ENCODE measurements around the gene PLAC9. TPM values are rescaled to one million over a fixed set of nuclear protein-coding genes. Genes with fewer than 3 reads are reported as not detected.
A peak's percentile ranks its signal among the peaks of the same experiment; 100 is the strongest.
"Not testable (repeated sequence)": the region's sequence is repeated elsewhere in the genome, so short reads cannot be mapped to it uniquely, and the experiment has no call there.

Gene PLAC9
- total RNA-seq, 1 experiment from 2014 or later = not detected

DNA sequence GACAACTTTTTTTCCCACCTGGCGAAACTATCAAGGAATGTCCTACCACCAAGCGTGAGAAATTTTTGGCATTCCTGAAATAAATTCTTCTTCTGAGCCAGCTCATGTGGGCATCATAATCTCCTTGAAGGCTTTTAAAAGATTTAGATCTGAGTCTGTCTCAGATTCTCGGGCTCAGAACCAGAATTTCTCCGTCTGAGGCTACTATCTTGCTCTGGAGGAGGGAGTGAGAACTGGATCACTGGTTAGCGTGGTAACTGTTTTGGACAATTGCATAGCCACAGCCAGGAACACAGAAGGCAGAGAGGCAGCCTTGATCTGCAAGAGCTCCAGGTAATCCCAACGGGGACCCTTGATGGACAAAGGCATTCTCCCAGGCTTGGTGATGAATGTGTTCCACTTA is 1.0 kb upstream of the PLAC9 start:
- no peaks in the 10 kb centered on the region for H3K36me3 ChIP-seq (ENCODE audit: control insufficient read depth, insufficient read depth, low read length)
- no peak for DNase-seq (ENCODE audit: low read depth, low spot score)
- no peaks in the 10 kb centered on the region for H3K9me3 ChIP-seq (ENCODE audit: control insufficient read depth, insufficient read depth, low read depth, low read length)
- H3K4me3 ChIP-seq (ENCODE audit: low read depth in 2 of 2, low read length in 2 of 2) = no peak overlapping the region
- ATAC-seq = no peak
- no peak overlapping the region for H3K27ac ChIP-seq (ENCODE audit: low read length)
- no peaks in the 10 kb centered on the region; the same call in 1 of the 2 replicates for H3K4me1 ChIP-seq (ENCODE audit: control insufficient read depth, insufficient read depth, low read length)
- TF ChIP-seq, protein P1, sequence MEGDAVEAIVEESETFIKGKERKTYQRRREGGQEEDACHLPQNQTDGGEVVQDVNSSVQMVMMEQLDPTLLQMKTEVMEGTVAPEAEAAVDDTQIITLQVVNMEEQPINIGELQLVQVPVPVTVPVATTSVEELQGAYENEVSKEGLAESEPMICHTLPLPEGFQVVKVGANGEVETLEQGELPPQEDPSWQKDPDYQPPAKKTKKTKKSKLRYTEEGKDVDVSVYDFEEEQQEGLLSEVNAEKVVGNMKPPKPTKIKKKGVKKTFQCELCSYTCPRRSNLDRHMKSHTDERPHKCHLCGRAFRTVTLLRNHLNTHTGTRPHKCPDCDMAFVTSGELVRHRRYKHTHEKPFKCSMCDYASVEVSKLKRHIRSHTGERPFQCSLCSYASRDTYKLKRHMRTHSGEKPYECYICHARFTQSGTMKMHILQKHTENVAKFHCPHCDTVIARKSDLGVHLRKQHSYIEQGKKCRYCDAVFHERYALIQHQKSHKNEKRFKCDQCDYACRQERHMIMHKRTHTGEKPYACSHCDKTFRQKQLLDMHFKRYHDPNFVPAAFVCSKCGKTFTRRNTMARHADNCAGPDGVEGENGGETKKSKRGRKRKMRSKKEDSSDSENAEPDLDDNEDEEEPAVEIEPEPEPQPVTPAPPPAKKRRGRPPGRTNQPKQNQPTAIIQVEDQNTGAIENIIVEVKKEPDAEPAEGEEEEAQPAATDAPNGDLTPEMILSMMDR (IDR thresholded peaks at IDR 0.05) = no peak
- TF ChIP-seq POLR2AphosphoS5 (IDR thresholded peaks at IDR 0.05; ENCODE audit: low read depth, low read length) = no peak
- no peak for TF ChIP-seq TCF7L2 (IDR thresholded peaks at IDR 0.05; ENCODE audit: low read depth, low read length)
- TF ChIP-seq SIN3A (IDR thresholded peaks at IDR 0.05; ENCODE audit: borderline replicate concordance, insufficient read depth, low read depth, low read length) = no peak
- TF ChIP-seq, protein P2, sequence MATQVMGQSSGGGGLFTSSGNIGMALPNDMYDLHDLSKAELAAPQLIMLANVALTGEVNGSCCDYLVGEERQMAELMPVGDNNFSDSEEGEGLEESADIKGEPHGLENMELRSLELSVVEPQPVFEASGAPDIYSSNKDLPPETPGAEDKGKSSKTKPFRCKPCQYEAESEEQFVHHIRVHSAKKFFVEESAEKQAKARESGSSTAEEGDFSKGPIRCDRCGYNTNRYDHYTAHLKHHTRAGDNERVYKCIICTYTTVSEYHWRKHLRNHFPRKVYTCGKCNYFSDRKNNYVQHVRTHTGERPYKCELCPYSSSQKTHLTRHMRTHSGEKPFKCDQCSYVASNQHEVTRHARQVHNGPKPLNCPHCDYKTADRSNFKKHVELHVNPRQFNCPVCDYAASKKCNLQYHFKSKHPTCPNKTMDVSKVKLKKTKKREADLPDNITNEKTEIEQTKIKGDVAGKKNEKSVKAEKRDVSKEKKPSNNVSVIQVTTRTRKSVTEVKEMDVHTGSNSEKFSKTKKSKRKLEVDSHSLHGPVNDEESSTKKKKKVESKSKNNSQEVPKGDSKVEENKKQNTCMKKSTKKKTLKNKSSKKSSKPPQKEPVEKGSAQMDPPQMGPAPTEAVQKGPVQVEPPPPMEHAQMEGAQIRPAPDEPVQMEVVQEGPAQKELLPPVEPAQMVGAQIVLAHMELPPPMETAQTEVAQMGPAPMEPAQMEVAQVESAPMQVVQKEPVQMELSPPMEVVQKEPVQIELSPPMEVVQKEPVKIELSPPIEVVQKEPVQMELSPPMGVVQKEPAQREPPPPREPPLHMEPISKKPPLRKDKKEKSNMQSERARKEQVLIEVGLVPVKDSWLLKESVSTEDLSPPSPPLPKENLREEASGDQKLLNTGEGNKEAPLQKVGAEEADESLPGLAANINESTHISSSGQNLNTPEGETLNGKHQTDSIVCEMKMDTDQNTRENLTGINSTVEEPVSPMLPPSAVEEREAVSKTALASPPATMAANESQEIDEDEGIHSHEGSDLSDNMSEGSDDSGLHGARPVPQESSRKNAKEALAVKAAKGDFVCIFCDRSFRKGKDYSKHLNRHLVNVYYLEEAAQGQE (IDR thresholded peaks at IDR 0.05; ENCODE audit: insufficient read depth in 1 of 2, low read depth in 2 of 2, low read length in 1 of 2) = no peak
- CTCF ChIA-PET = no interaction called here
- no TSS peak for BruUV-seq (replicated peaks)
- peaks cover 14% of the 10 kb centered on the region for H3K27me3 ChIP-seq (ENCODE audit: control insufficient read depth, insufficient read depth, low read length)
- in situ Hi-C loops (cut with HindIII; ENCODE audit: low pct_unique_long_range_greater_than_20kb, low sequenced_read_pairs) (no loop called here), intact Hi-C loops (cut with micrococcal nuclease; ENCODE audit: unreplicated experiment) (loop anchor here (2.0 kb wide), 1 partner anchor 73 kb away; no protein-coding TSS in a partner anchor)
- POLR2A ChIA-PET = no interaction called here

DNA sequence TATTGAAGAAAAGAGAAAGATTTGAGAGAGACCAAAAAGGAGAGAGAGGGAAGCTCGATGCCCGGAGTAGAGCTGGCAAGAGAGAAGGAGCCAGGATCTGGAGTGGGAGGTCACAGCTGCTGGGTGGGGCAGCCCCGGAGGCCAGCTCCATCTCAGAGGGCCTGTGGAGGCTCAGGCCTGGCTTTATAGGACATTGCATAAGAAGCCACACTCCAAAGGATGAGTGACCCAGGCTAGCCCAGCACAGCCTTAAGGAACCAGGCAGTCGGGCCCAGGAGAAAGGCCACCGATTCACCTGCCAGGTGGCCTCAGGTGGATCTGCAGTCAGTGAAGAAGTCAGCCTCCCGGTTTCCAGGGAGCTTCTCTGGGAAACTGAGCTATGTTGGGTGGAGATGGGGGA is 676 bp downstream of the PLAC9 start:
- POLR2A ChIA-PET = interaction anchor here (0.6 kb wide), 1 partner anchor 297 kb away, joined by 11 read pairs; no protein-coding TSS in a partner anchor
- in situ Hi-C loops (cut with HindIII; ENCODE audit: low pct_unique_long_range_greater_than_20kb, low sequenced_read_pairs) (no loop called here), intact Hi-C loops (cut with micrococcal nuclease; ENCODE audit: unreplicated experiment) (no loop called here)

DNA sequence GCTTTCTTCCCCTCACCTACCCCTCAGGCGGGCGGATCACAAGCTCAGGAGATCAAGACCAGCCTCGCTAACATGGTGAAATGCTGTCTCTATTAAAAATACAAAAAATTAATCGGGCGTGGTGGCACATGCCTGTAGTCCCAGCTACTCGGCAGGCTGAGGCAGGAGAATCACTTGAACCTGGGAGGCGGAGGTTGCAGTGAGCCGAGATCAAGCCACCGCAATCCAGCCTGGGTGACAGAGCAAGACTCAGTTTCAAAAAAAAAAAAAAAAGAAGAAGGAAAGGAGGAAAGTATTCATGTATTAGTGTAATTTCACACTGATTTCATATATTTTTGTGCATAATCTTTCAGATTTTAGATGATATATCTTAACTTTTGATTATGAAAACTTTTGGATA is 1.2 kb downstream of the PLAC9 start:
- DNase-seq (ENCODE audit: low read depth, low spot score); ATAC-seq; H3K27ac ChIP-seq (ENCODE audit: low read length); H3K4me1 ChIP-seq (ENCODE audit: control insufficient read depth, insufficient read depth, low read length); H3K4me3 ChIP-seq (ENCODE audit: low read depth in 2 of 2, low read length in 2 of 2); in situ Hi-C loops (cut with HindIII; ENCODE audit: low pct_unique_long_range_greater_than_20kb, low sequenced_read_pairs); CTCF ChIA-PET; BruUV-seq (replicated peaks); intact Hi-C loops (cut with micrococcal nuclease; ENCODE audit: unreplicated experiment); H3K36me3 ChIP-seq (ENCODE audit: control insufficient read depth, insufficient read depth, low read length); H3K9me3 ChIP-seq (ENCODE audit: control insufficient read depth, insufficient read depth, low read depth, low read length): not testable (repeated sequence)
- peaks cover 14% of the 10 kb centered on the region for H3K27me3 ChIP-seq (ENCODE audit: control insufficient read depth, insufficient read depth, low read length)
- POLR2A ChIA-PET = interaction anchor here (0.6 kb wide), 1 partner anchor 296 kb away, joined by 11 read pairs; no protein-coding TSS in a partner anchor

More for the DNA sequence above, 676 bp downstream of the PLAC9 start:
- ATAC-seq (0 out of 2 replicates have a peak, but pooled peaks have one; percentile 26), DNase-seq (ENCODE audit: low read depth, low spot score) (no peak)
- CTCF ChIA-PET = no interaction called here
- Histone ChIP-seq H3K4me3 (ENCODE audit: low read depth in 2 of 2, low read length in 2 of 2) (no peak overlapping the region), H3K27me3 (ENCODE audit: control insufficient read depth, insufficient read depth, low read length) (peaks cover 14% of the 10 kb centered on the region), H3K4me1 (ENCODE audit: control insufficient read depth, insufficient read depth, low read length) (no peaks in the 10 kb centered on the region; the same call in 1 of the 2 replicates), H3K27ac (ENCODE audit: low read length) (no peak overlapping the region), H3K9me3 (ENCODE audit: control insufficient read depth, insufficient read depth, low read depth, low read length) (no peaks in the 10 kb centered on the region), H3K36me3 (ENCODE audit: control insufficient read depth, insufficient read depth, low read length) (no peaks in the 10 kb centered on the region)
- TF ChIP-seq TCF7L2 (IDR thresholded peaks at IDR 0.05; ENCODE audit: low read depth, low read length) (no peak), POLR2AphosphoS5 (IDR thresholded peaks at IDR 0.05; ENCODE audit: low read depth, low read length) (no peak), SIN3A (IDR thresholded peaks at IDR 0.05; ENCODE audit: borderline replicate concordance, insufficient read depth, low read depth, low read length) (no peak)
- TF ChIP-seq, protein P2 (IDR thresholded peaks at IDR 0.05; ENCODE audit: insufficient read depth in 1 of 2, low read depth in 2 of 2, low read length in 1 of 2) = no peak
- TF ChIP-seq, protein P1 (IDR thresholded peaks at IDR 0.05) = no peak
- BruUV-seq (replicated peaks) = no TSS peak
